OCI-LY3 (cell line): ENCODE measurements around the gene GSE1.

Experiments
- CTCF ChIP-seq: fragments of 200-600, 300-600 bp; sonication (generic); IDR thresholded peaks from 2 replicates; pipeline ENCODE4 v1.5.1; 2014; ENCODE audit warnings: antibody characterized with exemption, low read length, low read depth
- EZH2phosphoT487 ChIP-seq: fragments of 200-600 bp; shearing (Covaris generic); IDR thresholded peaks from 2 replicates; pipeline ENCODE4 v1.6.1; 2018; ENCODE audit warnings: antibody characterized with exemption, mixed run types, low read depth

- no peak for TF ChIP-seq CTCF
- TF ChIP-seq EZH2phosphoT487: no peak
Observed at GRCh38 chr16:85707528-85708095, 94.5 kb downstream of the GSE1 start.
